ENCODE measurements around the gene SENP7.

DNA sequence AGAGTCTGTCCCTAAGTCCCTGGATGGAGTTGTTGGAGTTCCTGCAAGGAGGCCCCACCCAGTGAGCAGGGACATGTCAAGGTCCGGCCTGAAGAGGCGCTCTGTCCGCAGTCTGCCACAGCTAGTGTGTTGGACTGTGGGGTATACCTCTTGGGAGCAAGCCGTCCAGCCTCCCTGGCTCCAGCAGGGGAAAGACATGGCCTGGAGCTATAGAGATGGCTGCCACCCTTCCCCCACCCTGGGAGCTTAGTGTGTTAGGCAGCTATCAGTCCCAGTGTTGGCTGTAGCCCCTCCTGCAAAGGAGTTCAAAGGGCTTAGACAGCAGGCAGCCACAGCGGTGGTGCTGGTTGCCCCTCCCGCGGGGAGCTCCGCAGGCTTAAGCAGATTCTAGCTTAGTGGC is 212.9 kb downstream of the SENP7 start:
- TF ChIP-seq, protein P1, sequence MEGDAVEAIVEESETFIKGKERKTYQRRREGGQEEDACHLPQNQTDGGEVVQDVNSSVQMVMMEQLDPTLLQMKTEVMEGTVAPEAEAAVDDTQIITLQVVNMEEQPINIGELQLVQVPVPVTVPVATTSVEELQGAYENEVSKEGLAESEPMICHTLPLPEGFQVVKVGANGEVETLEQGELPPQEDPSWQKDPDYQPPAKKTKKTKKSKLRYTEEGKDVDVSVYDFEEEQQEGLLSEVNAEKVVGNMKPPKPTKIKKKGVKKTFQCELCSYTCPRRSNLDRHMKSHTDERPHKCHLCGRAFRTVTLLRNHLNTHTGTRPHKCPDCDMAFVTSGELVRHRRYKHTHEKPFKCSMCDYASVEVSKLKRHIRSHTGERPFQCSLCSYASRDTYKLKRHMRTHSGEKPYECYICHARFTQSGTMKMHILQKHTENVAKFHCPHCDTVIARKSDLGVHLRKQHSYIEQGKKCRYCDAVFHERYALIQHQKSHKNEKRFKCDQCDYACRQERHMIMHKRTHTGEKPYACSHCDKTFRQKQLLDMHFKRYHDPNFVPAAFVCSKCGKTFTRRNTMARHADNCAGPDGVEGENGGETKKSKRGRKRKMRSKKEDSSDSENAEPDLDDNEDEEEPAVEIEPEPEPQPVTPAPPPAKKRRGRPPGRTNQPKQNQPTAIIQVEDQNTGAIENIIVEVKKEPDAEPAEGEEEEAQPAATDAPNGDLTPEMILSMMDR (IDR thresholded peaks at IDR 0.05; ENCODE audit: low read depth, low read length) = no peak
- TF ChIP-seq EZH2phosphoT487 (IDR thresholded peaks at IDR 0.05; ENCODE audit: low read depth) = no peak
